ENCODE measurements around the gene ULK4.
"Not testable (repeated sequence)": the region's sequence is repeated elsewhere in the genome, so short reads cannot be mapped to it uniquely, and the experiment has no call there.

The ULK4 gene

GRCh38 chr3:41411065-41411464 is 550.8 kb downstream of the ULK4 start:
- Histone ChIP-seq H3K9ac (ENCODE audit: low read depth, low read length) (no peak overlapping the region), H3K4me2 (ENCODE audit: insufficient read depth, low read length) (no peak overlapping the region), H3K27me3 (ENCODE audit: insufficient read depth, low read length, poor library complexity) (no peaks in the 10 kb centered on the region), H2AFZ (ENCODE audit: low read depth, low read length) (no peak overlapping the region), H3K27ac (ENCODE audit: low read length) (no peak overlapping the region), H3K79me2 (ENCODE audit: insufficient read depth, low read length) (no peaks in the 10 kb centered on the region), H3K4me1 (ENCODE audit: insufficient read depth, low read length) (no peaks in the 10 kb centered on the region), H4K20me1 (ENCODE audit: insufficient read depth, low read length) (no peaks in the 10 kb centered on the region), H3K4me3 (ENCODE audit: low read depth in 1 of 2, low read length in 2 of 2) (no peak overlapping the region), H3K9me3 (ENCODE audit: insufficient read depth, low read length, severe bottlenecking) (no peaks in the 10 kb centered on the region), H3K36me3 (ENCODE audit: insufficient read depth, low read length) (no peaks in the 10 kb centered on the region)
- TF ChIP-seq CTCF (IDR thresholded peaks at IDR 0.05; ENCODE audit: borderline replicate concordance, extremely low read depth, low read length, poor library complexity, severe bottlenecking) (no peak), EZH2 (IDR thresholded peaks at IDR 0.05; ENCODE audit: borderline replicate concordance, low read depth, low read length, severe bottlenecking) (no peak)
- ATAC-seq (ENCODE audit: insufficient read depth, low read depth) (no peak), DNase-seq (no peak)

- H3K79me2 ChIP-seq (ENCODE audit: insufficient read depth, low read length): no peaks in the 10 kb centered on the region
- H3K9me3 ChIP-seq (ENCODE audit: insufficient read depth, low read length, severe bottlenecking): no peaks in the 10 kb centered on the region
- no peak overlapping the region for H3K4me2 ChIP-seq (ENCODE audit: insufficient read depth, low read length)
- no peak overlapping the region for H3K4me3 ChIP-seq (ENCODE audit: low read depth in 1 of 2, low read length in 2 of 2)
- no peak for ATAC-seq (ENCODE audit: insufficient read depth, low read depth)
- no peaks in the 10 kb centered on the region for H4K20me1 ChIP-seq (ENCODE audit: insufficient read depth, low read length)
- H3K27ac ChIP-seq (ENCODE audit: low read length): no peak overlapping the region
- H2AFZ ChIP-seq (ENCODE audit: low read depth, low read length): no peak overlapping the region
- no peaks in the 10 kb centered on the region for H3K27me3 ChIP-seq (ENCODE audit: insufficient read depth, low read length, poor library complexity)
- H3K36me3 ChIP-seq (ENCODE audit: insufficient read depth, low read length): no peaks in the 10 kb centered on the region
- H3K4me1 ChIP-seq (ENCODE audit: insufficient read depth, low read length): no peaks in the 10 kb centered on the region
- no peak overlapping the region for H3K9ac ChIP-seq (ENCODE audit: low read depth, low read length)
- DNase-seq: no peak
- TF ChIP-seq EZH2 (IDR thresholded peaks at IDR 0.05; ENCODE audit: borderline replicate concordance, low read depth, low read length, severe bottlenecking) (no peak), CTCF (IDR thresholded peaks at IDR 0.05; ENCODE audit: borderline replicate concordance, extremely low read depth, low read length, poor library complexity, severe bottlenecking) (no peak)
These were observed 556.4 kb downstream of the ULK4 start for GRCh38 chr3:41405466-41405865.

- Histone ChIP-seq H3K9ac (ENCODE audit: low read depth, low read length) (no peak overlapping the region), H3K27ac (ENCODE audit: low read length) (no peak overlapping the region), H3K4me3 (ENCODE audit: low read depth in 1 of 2, low read length in 2 of 2) (no peak overlapping the region), H3K27me3 (ENCODE audit: insufficient read depth, low read length, poor library complexity) (no peaks in the 10 kb centered on the region), H3K4me1 (ENCODE audit: insufficient read depth, low read length) (no peaks in the 10 kb centered on the region), H3K36me3 (ENCODE audit: insufficient read depth, low read length) (no peaks in the 10 kb centered on the region), H3K4me2 (ENCODE audit: insufficient read depth, low read length) (no peak overlapping the region), H3K9me3 (ENCODE audit: insufficient read depth, low read length, severe bottlenecking) (no peaks in the 10 kb centered on the region), H3K79me2 (ENCODE audit: insufficient read depth, low read length) (no peaks in the 10 kb centered on the region), H2AFZ (ENCODE audit: low read depth, low read length) (no peak overlapping the region), H4K20me1 (ENCODE audit: insufficient read depth, low read length) (no peaks in the 10 kb centered on the region)
- TF ChIP-seq EZH2 (IDR thresholded peaks at IDR 0.05; ENCODE audit: borderline replicate concordance, low read depth, low read length, severe bottlenecking): no peak
- TF ChIP-seq CTCF (IDR thresholded peaks at IDR 0.05; ENCODE audit: borderline replicate concordance, extremely low read depth, low read length, poor library complexity, severe bottlenecking): no peak
- no peak for ATAC-seq (ENCODE audit: insufficient read depth, low read depth)
- DNase-seq: no peak
These were observed 557.3 kb downstream of the ULK4 start for GRCh38 chr3:41404582-41404981.

- no peaks in the 10 kb centered on the region for H3K9me3 ChIP-seq (ENCODE audit: insufficient read depth, low read length, severe bottlenecking)
- no peaks in the 10 kb centered on the region for H3K36me3 ChIP-seq (ENCODE audit: insufficient read depth, low read length)
- no peak overlapping the region for H3K9ac ChIP-seq (ENCODE audit: low read depth, low read length)
- no peaks in the 10 kb centered on the region for H3K4me1 ChIP-seq (ENCODE audit: insufficient read depth, low read length)
- no peaks in the 10 kb centered on the region for H4K20me1 ChIP-seq (ENCODE audit: insufficient read depth, low read length)
- no peak for DNase-seq
- H3K79me2 ChIP-seq (ENCODE audit: insufficient read depth, low read length): no peaks in the 10 kb centered on the region
- H3K27ac ChIP-seq (ENCODE audit: low read length): no peak overlapping the region
- ATAC-seq (ENCODE audit: insufficient read depth, low read depth): no peak
- no peak overlapping the region for H2AFZ ChIP-seq (ENCODE audit: low read depth, low read length)
- H3K4me2 ChIP-seq (ENCODE audit: insufficient read depth, low read length): no peak overlapping the region
- H3K4me3 ChIP-seq (ENCODE audit: low read depth in 1 of 2, low read length in 2 of 2): no peak overlapping the region
- TF ChIP-seq CTCF (IDR thresholded peaks at IDR 0.05; ENCODE audit: borderline replicate concordance, extremely low read depth, low read length, poor library complexity, severe bottlenecking): no peak
- no peak for TF ChIP-seq EZH2 (IDR thresholded peaks at IDR 0.05; ENCODE audit: borderline replicate concordance, low read depth, low read length, severe bottlenecking)
- H3K27me3 ChIP-seq (ENCODE audit: insufficient read depth, low read length, poor library complexity): no peaks in the 10 kb centered on the region
These were observed 567.0 kb downstream of the ULK4 start for GRCh38 chr3:41394896-41395295.

- H3K4me2 ChIP-seq (ENCODE audit: insufficient read depth, low read length); H3K36me3 ChIP-seq (ENCODE audit: insufficient read depth, low read length); H3K27ac ChIP-seq (ENCODE audit: low read length); H2AFZ ChIP-seq (ENCODE audit: low read depth, low read length); H3K9ac ChIP-seq (ENCODE audit: low read depth, low read length); H3K4me3 ChIP-seq (ENCODE audit: low read depth in 1 of 2, low read length in 2 of 2); H3K9me3 ChIP-seq (ENCODE audit: insufficient read depth, low read length, severe bottlenecking); H4K20me1 ChIP-seq (ENCODE audit: insufficient read depth, low read length); DNase-seq; H3K27me3 ChIP-seq (ENCODE audit: insufficient read depth, low read length, poor library complexity); H3K4me1 ChIP-seq (ENCODE audit: insufficient read depth, low read length); ATAC-seq (ENCODE audit: insufficient read depth, low read depth); H3K79me2 ChIP-seq (ENCODE audit: insufficient read depth, low read length): not testable (repeated sequence)
These were observed 591.0 kb downstream of the ULK4 start for GRCh38 chr3:41370765-41371535.

Measured in DND-41 (cell line).